Fibroblast of the aortic adventitia (primary cell): Measurements from ENCODE around the gene BMP7. TPM values are rescaled to one million over a fixed set of nuclear protein-coding genes. Genes with fewer than 3 reads are reported as not detected.

ENCODE experiments used
- DNase-seq: peaks from one replicate; pipeline ENCODE4 v3.0.0-alpha.2; 2010; ENCODE audit warnings: low read depth
- H3K4me3 ChIP-seq: 2 replicates; pipeline ENCODE4 v1.5.1; 2011; ENCODE audit warnings: low read depth, mild to moderate bottlenecking, control low read depth, low read length, moderate library complexity
- CTCF ChIP-seq: IDR thresholded peaks from 2 replicates; pipeline ENCODE4 v1.5.1; 2011; ENCODE audit warnings: mild to moderate bottlenecking, low read length, control low read depth, inconsistent platforms; ENCODE audit not compliant: insufficient read depth
- total RNA-seq: library from RNA; depleted of rRNA; stranded (reverse); fragments of >200 nt; gene quantifications from 2 replicates; pipeline ENCODE4 v1.2.3, GENCODE V29; 2012; ENCODE audit warnings: low replicate concordance

BMP7 gene
- total RNA-seq, 1 donor = not detected

GRCh38 chr20:57128044-57128757 lies 138.2 kb downstream of the BMP7 start:
- no peak for TF ChIP-seq CTCF
- no peak overlapping the region for H3K4me3 ChIP-seq
- no peak for DNase-seq

GRCh38 chr20:57126481-57127092 lies 139.9 kb downstream of the BMP7 start:
- no peak for TF ChIP-seq CTCF
- DNase-seq = no peak
- H3K4me3 ChIP-seq = no peak overlapping the region

- no peak for DNase-seq
- H3K4me3 ChIP-seq = no peak overlapping the region
- no peak for TF ChIP-seq CTCF
Measured at GRCh38 chr20:57124800-57125517, 141.5 kb downstream of the BMP7 start.

- DNase-seq = no peak
- TF ChIP-seq CTCF = no peak
Measured at GRCh38 chr20:57124366-57124765, 142.1 kb downstream of the BMP7 start.

GRCh38 chr20:57123504-57123903 lies 142.9 kb downstream of the BMP7 start:
- TF ChIP-seq CTCF = no peak
- H3K4me3 ChIP-seq = no peak overlapping the region
- no peak for DNase-seq

More at GRCh38 chr20:57124366-57124765, 142.1 kb downstream of the BMP7 start:
- H3K4me3 ChIP-seq = no peak overlapping the region

GRCh38 chr20:57122536-57123489 lies 143.6 kb downstream of the BMP7 start:
- H3K4me3 ChIP-seq = no peak overlapping the region
- no peak for DNase-seq
- TF ChIP-seq CTCF = no peak
